ENCODE results near the gene SEMA3B.
"Not testable (repeated sequence)": the region's sequence is repeated elsewhere in the genome, so short reads cannot be mapped to it uniquely, and the experiment has no call there.

SEMA3B gene

GRCh38 chr3:50276762-50277101, 7.8 kb downstream of the SEMA3B start:
- Histone ChIP-seq H3K36me3 (ENCODE audit: control insufficient read depth, low read depth, low read length) (no peaks in the 10 kb centered on the region), H3K4me1 (ENCODE audit: control insufficient read depth, low read depth, low read length) (peaks cover 6% of the 10 kb centered on the region), H3K27ac (ENCODE audit: low read length) (no peak overlapping the region), H3K9ac (ENCODE audit: low read length) (no peak overlapping the region), H3K4me3 (ENCODE audit: low read length) (no peak overlapping the region), H3K9me3 (ENCODE audit: control insufficient read depth, low read depth, low read length) (no peaks in the 10 kb centered on the region), H3K27me3 (ENCODE audit: control insufficient read depth, insufficient read depth, low read length) (peaks cover 43% of the 10 kb centered on the region)

- Histone ChIP-seq H3K4me3 (ENCODE audit: low read length) (no peak overlapping the region), H3K27ac (ENCODE audit: low read length) (no peak overlapping the region), H3K36me3 (ENCODE audit: control insufficient read depth, low read depth, low read length) (no peaks in the 10 kb centered on the region), H3K9me3 (ENCODE audit: control insufficient read depth, low read depth, low read length) (no peaks in the 10 kb centered on the region), H3K4me1 (ENCODE audit: control insufficient read depth, low read depth, low read length) (peaks cover 6% of the 10 kb centered on the region), H3K27me3 (ENCODE audit: control insufficient read depth, insufficient read depth, low read length) (peaks cover 38% of the 10 kb centered on the region), H3K9ac (ENCODE audit: low read length) (no peak overlapping the region)
Observed at GRCh38 chr3:50278123-50278879, 9.4 kb downstream of the SEMA3B start.

GRCh38 chr3:50278880-50279224, 9.9 kb downstream of the SEMA3B start, which contains the start of gene LSMEM2:
TSS of gene LSMEM2 (plus strand) at chr3:50279087. CDS start at chr3:50279114, 27 bp downstream.
- Histone ChIP-seq H3K9ac (ENCODE audit: low read length) (no peak within 1 kb of the TSS), H3K4me1 (ENCODE audit: control insufficient read depth, low read depth, low read length) (peaks cover 6% of the 10 kb centered on the region), H3K27ac (ENCODE audit: low read length) (no peak within 1 kb of the TSS), H3K36me3 (ENCODE audit: control insufficient read depth, low read depth, low read length) (no peaks in the 10 kb centered on the region), H3K4me3 (ENCODE audit: low read length) (no peak within 1 kb of the TSS), H3K9me3 (ENCODE audit: control insufficient read depth, low read depth, low read length) (no peaks in the 10 kb centered on the region), H3K27me3 (ENCODE audit: control insufficient read depth, insufficient read depth, low read length) (peaks cover 32% of the 10 kb centered on the region)

- Histone ChIP-seq H3K36me3 (ENCODE audit: control insufficient read depth, low read depth, low read length) (no peaks in the 10 kb centered on the region), H3K27me3 (ENCODE audit: control insufficient read depth, insufficient read depth, low read length) (peaks cover 27% of the 10 kb centered on the region), H3K27ac (ENCODE audit: low read length) (no peak overlapping the region), H3K9me3 (ENCODE audit: control insufficient read depth, low read depth, low read length) (no peaks in the 10 kb centered on the region), H3K9ac (ENCODE audit: low read length) (no peak overlapping the region), H3K4me1 (ENCODE audit: control insufficient read depth, low read depth, low read length) (peaks cover 6% of the 10 kb centered on the region), H3K4me3 (ENCODE audit: low read length) (no peak overlapping the region)
Observed at GRCh38 chr3:50279255-50280016, 10.5 kb downstream of the SEMA3B start.

- H3K4me1 ChIP-seq (ENCODE audit: control insufficient read depth, low read depth, low read length); H3K4me3 ChIP-seq (ENCODE audit: low read length); H3K27ac ChIP-seq (ENCODE audit: low read length); H3K9ac ChIP-seq (ENCODE audit: low read length); H3K9me3 ChIP-seq (ENCODE audit: control insufficient read depth, low read depth, low read length); H3K27me3 ChIP-seq (ENCODE audit: control insufficient read depth, insufficient read depth, low read length): not testable (repeated sequence)
- H3K36me3 ChIP-seq (ENCODE audit: control insufficient read depth, low read depth, low read length) = peaks cover 23% of the 10 kb centered on the region
Observed at GRCh38 chr3:50284121-50284520, 15.2 kb downstream of the SEMA3B start.

- Histone ChIP-seq H3K27me3 (ENCODE audit: control insufficient read depth, insufficient read depth, low read length) (no peaks in the 10 kb centered on the region), H3K4me1 (ENCODE audit: control insufficient read depth, low read depth, low read length) (no peaks in the 10 kb centered on the region), H3K9ac (ENCODE audit: low read length) (no peak overlapping the region), H3K4me3 (ENCODE audit: low read length) (no peak overlapping the region), H3K9me3 (ENCODE audit: control insufficient read depth, low read depth, low read length) (no peaks in the 10 kb centered on the region), H3K27ac (ENCODE audit: low read length) (no peak overlapping the region), H3K36me3 (ENCODE audit: control insufficient read depth, low read depth, low read length) (peaks cover 34% of the 10 kb centered on the region)
Observed at GRCh38 chr3:50286322-50287227, 17.6 kb downstream of the SEMA3B start.

- peaks cover 34% of the 10 kb centered on the region for H3K36me3 ChIP-seq (ENCODE audit: control insufficient read depth, low read depth, low read length)
- no peaks in the 10 kb centered on the region for H3K4me1 ChIP-seq (ENCODE audit: control insufficient read depth, low read depth, low read length)
- no peak overlapping the region for H3K4me3 ChIP-seq (ENCODE audit: low read length)
- no peaks in the 10 kb centered on the region for H3K27me3 ChIP-seq (ENCODE audit: control insufficient read depth, insufficient read depth, low read length)
- H3K9me3 ChIP-seq (ENCODE audit: control insufficient read depth, low read depth, low read length) = no peaks in the 10 kb centered on the region
- H3K27ac ChIP-seq (ENCODE audit: low read length) = no peak overlapping the region
- H3K9ac ChIP-seq (ENCODE audit: low read length) = no peak overlapping the region
Observed at GRCh38 chr3:50287262-50287661, 18.3 kb downstream of the SEMA3B start.

- Histone ChIP-seq H3K36me3 (ENCODE audit: control insufficient read depth, low read depth, low read length) (peaks cover 34% of the 10 kb centered on the region), H3K27ac (ENCODE audit: low read length) (no peak overlapping the region), H3K4me1 (ENCODE audit: control insufficient read depth, low read depth, low read length) (peaks cover 5% of the 10 kb centered on the region)
Observed at GRCh38 chr3:50288387-50289007, 19.6 kb downstream of the SEMA3B start.

GRCh38 chr3:50289130-50289529, 20.2 kb downstream of the SEMA3B start:
- H3K9ac ChIP-seq (ENCODE audit: low read length) = no peak overlapping the region
- no peak overlapping the region for H3K27ac ChIP-seq (ENCODE audit: low read length)
- H3K9me3 ChIP-seq (ENCODE audit: control insufficient read depth, low read depth, low read length) = no peaks in the 10 kb centered on the region

More at GRCh38 chr3:50288387-50289007, 19.6 kb downstream of the SEMA3B start:
- Histone ChIP-seq H3K9ac (ENCODE audit: low read length) (no peak overlapping the region), H3K27me3 (ENCODE audit: control insufficient read depth, insufficient read depth, low read length) (no peaks in the 10 kb centered on the region), H3K4me3 (ENCODE audit: low read length) (no peak overlapping the region), H3K9me3 (ENCODE audit: control insufficient read depth, low read depth, low read length) (no peaks in the 10 kb centered on the region)

GRCh38 chr3:50290161-50290641, 21.3 kb downstream of the SEMA3B start:
- H3K4me1 ChIP-seq (ENCODE audit: control insufficient read depth, low read depth, low read length) = peaks cover 5% of the 10 kb centered on the region
- no peak overlapping the region for H3K9ac ChIP-seq (ENCODE audit: low read length)
- H3K27me3 ChIP-seq (ENCODE audit: control insufficient read depth, insufficient read depth, low read length) = no peaks in the 10 kb centered on the region
- no peak overlapping the region for H3K4me3 ChIP-seq (ENCODE audit: low read length)
- H3K9me3 ChIP-seq (ENCODE audit: control insufficient read depth, low read depth, low read length) = no peaks in the 10 kb centered on the region
- H3K27ac ChIP-seq (ENCODE audit: low read length) = no peak overlapping the region
- H3K36me3 ChIP-seq (ENCODE audit: control insufficient read depth, low read depth, low read length) = peaks cover 34% of the 10 kb centered on the region

More at GRCh38 chr3:50289130-50289529, 20.2 kb downstream of the SEMA3B start:
- Histone ChIP-seq H3K27me3 (ENCODE audit: control insufficient read depth, insufficient read depth, low read length) (no peaks in the 10 kb centered on the region), H3K36me3 (ENCODE audit: control insufficient read depth, low read depth, low read length) (peaks cover 34% of the 10 kb centered on the region), H3K4me3 (ENCODE audit: low read length) (no peak overlapping the region), H3K4me1 (ENCODE audit: control insufficient read depth, low read depth, low read length) (peaks cover 5% of the 10 kb centered on the region)

Data from iPS-18a (cell line).